Astrocyte of the spinal cord (primary cell): ENCODE data around the gene NEU4.
"Not testable (repeated sequence)": the region's sequence is repeated elsewhere in the genome, so short reads cannot be mapped to it uniquely, and the experiment has no call there.

Source experiments
- DNase-seq: peaks from one replicate; pipeline ENCODE4 v3.0.0; 2011; ENCODE audit warnings: low read depth, low spot score
- H3K4me3 ChIP-seq: 2 replicates; pipeline ENCODE4 v1.5.1; 2011; ENCODE audit warnings: low read depth, mild to moderate bottlenecking, low read length, moderate library complexity
- CTCF ChIP-seq: IDR thresholded peaks from 2 replicates; pipeline ENCODE4 v1.5.1; 2012; ENCODE audit warnings: low read depth, mild to moderate bottlenecking, low read length, inconsistent platforms
- in situ Hi-C: cut with HindIII; loops from 2 replicates; pipeline ENCODE4 v1.10.0; 2017; ENCODE audit warnings: low sequenced_read_pairs

Gene NEU4

GRCh38 chr2:241817126-241817820, 8.3 kb downstream of the NEU4 start:
- in situ Hi-C loops: no loop called here
- no peak for DNase-seq

GRCh38 chr2:241817821-241818215, 8.8 kb downstream of the NEU4 start:
- H3K4me3 ChIP-seq, DNase-seq, in situ Hi-C loops: not testable (repeated sequence)

More at GRCh38 chr2:241817126-241817820, 8.3 kb downstream of the NEU4 start:
- no peak overlapping the region for H3K4me3 ChIP-seq
- TF ChIP-seq CTCF: no peak

DNA sequence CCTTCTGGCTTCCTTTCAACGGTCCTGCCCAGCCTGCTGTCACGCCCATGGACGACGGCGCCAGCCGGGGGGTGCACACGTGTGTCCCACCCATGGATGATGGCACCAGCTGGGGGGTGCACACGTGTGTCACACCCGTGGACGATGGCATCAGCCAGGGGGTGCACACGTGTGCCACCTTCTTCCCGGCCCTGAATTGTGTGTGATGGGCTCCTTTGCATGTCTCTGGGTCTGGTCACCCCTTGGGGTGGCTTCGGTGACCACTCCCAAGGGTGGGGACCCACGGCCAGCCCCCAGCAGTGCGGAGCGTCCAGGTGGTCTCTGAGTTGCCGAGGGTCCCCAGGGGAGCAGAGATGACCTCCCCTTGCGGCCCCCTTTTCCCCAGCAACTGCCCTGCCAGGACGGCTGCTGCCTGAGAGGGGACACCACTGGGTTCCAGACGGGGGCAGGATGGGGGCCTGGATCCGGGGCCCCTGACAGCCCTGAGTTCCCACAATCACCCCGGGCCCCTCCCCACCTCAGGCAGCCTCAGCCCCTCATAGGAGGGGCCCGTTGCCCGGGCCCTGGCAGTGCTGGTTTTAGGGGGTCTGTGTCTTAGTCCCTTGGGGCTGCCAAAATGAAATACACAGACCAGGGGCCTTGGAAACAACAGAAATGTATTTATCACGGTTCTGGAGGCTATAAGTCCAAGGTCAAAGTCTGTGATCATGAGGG, 9.4 kb downstream of the NEU4 start:
- DNase-seq: no peak
- in situ Hi-C loops: no loop called here
- TF ChIP-seq CTCF: no peak
- no peak overlapping the region for H3K4me3 ChIP-seq

DNA sequence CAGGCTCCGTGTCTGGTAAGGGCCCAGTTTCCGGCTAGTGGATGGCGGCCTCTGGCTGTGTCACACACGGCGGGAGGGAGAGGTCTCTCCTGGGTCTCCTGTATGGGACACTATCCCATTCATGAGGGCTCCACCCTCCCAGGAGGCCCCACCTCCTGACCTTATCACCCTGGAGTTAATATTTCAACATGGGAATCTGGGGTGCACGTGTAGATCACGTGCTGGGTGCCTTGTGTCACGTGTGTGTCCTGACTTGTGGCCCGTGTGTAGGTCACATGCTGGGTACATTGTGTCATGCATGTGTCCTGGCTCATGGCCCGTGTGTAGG, 9.9 kb downstream of the NEU4 start:
- H3K4me3 ChIP-seq: no peak overlapping the region
- no peak for DNase-seq
- in situ Hi-C loops: no loop called here
- TF ChIP-seq CTCF: no peak

DNA sequence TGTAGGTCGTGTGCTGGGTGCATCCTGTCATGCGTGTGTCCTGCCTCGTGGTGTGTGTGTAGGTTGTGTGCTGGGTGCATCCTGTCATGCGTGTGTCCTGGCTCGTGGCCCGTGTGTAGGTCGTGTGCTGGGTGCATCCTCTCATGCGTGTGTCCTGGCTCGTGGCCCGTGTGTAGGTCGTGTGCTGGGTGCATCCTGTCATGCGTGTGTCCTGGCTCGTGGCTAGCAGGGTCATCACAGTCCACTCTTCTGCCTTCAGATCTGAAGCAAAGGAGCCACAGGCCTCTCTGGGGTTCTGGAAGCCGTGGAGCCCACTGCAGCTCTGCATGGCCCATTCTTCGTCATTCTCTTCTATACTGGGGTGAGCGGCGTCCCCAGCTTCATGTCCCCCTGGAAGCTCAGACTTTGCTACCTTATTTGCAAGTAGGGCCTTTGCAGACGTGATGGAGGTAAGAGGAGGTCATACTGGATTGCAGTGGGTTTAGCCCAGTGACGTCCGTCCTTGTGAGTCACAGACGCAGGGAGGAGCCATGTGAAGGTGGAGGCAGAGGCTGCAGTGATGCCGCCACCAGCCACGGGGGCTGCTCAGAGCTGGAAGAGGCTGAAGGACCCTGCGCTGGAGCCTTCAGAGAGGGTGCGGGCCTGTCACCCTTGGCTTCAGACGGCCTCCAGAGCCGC, 11.1 kb downstream of the NEU4 start:
- in situ Hi-C loops: not testable (repeated sequence)

DNA sequence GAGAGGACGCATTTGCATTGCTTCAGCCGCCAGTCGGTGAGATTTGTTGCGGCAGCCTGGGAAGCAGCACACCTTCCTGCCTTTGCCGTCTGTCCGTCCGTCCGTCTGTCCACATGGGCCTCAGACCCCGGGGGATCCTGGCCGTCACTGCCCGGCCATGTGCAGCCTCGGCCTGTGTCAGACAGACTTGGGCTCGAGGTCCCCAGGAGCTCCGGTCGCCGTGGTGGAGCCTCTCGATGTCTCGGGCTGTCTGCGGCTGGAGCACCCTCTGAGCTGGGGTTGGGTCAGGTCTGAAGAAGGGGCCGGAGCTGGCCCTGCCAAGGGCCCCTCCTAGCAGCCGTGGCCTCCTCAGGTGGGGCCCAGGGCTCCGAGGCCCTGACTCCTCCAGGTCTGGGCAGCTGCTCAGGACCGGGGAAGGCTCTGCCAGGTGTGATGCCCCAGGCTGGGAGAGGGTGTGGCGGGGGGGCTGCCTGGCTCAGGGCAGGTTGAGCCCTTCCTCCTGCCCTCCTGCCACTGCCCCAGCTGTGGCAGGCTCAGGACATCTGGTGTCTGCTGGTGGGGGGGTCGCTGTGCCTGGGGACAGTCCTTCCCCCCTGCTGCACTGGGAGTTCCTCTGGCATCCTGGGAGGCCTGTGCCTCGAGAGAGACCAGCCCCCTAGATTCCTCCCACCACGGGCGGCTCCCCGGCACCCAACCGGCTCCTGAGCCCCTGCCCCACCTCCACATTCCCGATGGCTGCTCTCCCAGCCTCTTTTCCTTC, 11.8 kb downstream of the NEU4 start:
- in situ Hi-C loops: no loop called here
- no peak for DNase-seq

More for the DNA sequence above, 11.1 kb downstream of the NEU4 start:
- not testable (repeated sequence) for DNase-seq, H3K4me3 ChIP-seq

More for the DNA sequence above, 11.8 kb downstream of the NEU4 start:
- H3K4me3 ChIP-seq: no peak overlapping the region
- TF ChIP-seq CTCF: no peak
